SK-N-SH (cell line): ENCODE measurements around the gene RNFT2. TPM values are rescaled to one million over a fixed set of nuclear protein-coding genes. Genes with fewer than 3 reads are reported as not detected.

ENCODE experiments used
- CTCF ChIA-PET: fragments of 300-600, 350-600 bp; formaldehyde crosslinking; extraction: SDS; loops from one replicate; lab custom pipeline; 2021; lab: Yijun Ruan, JAX
- POLR2A ChIA-PET: fragments of 350-600 bp; sonication (Branson Sonifier 250); formaldehyde crosslinking; extraction: SDS; loops from one replicate; lab custom pipeline; 2020; ENCODE audit warnings: antibody characterized with exemption, inconsistent platforms; lab: Yijun Ruan, JAX
- DNase-seq: peaks from one replicate; pipeline ENCODE4 v3.0.0; 2012
- H2AFZ ChIP-seq: fragments of 200-600 bp; sonication (generic); 2 replicates; pipeline ENCODE4 v1.8.1; 2016; ENCODE audit warnings: antibody characterized with exemption, mild to moderate bottlenecking, low read depth
- H3F3A ChIP-seq: fragments of 200-600 bp; sonication (generic); replicated peaks from 2 replicates; pipeline ENCODE3; 2016; ENCODE audit warnings: antibody characterized with exemption, mild to moderate bottlenecking; ENCODE audit not compliant: insufficient read depth
- H3K27ac ChIP-seq, 2 experiments: fragments of 200-500 bp in 1 of 2; fragments of 200-600 bp in 1 of 2; sonication (Bioruptor generic) in 1 of 2; sonication (generic), shearing (Covaris generic) in 1 of 2; 2 replicates each; pipeline versions ENCODE4 v1.5.1 to v1.6.1; 2014 to 2016; ENCODE audit warnings: low read depth in 2 of 2, inconsistent platforms in 1 of 2, low read length in 1 of 2, mild to moderate bottlenecking in 1 of 2, mixed read lengths in 1 of 2
- H3K27me3 ChIP-seq: fragments of 200-600 bp; sonication (generic), shearing (Covaris generic); 2 replicates; pipeline ENCODE4 v1.6.1; 2016; ENCODE audit warnings: mixed run types; ENCODE audit not compliant: insufficient read depth
- H3K36me3 ChIP-seq, 2 experiments: fragments of 200-500 bp in 1 of 2; fragments of 200-600 bp in 1 of 2; sonication (Bioruptor generic) in 1 of 2; sonication (generic) in 1 of 2; replicated peaks in 1 of 2; 2 replicates each; pipeline versions ENCODE3 to v1.5.1; 2014 to 2016; ENCODE audit warnings: low read length in 1 of 2, mild to moderate bottlenecking in 1 of 2; ENCODE audit not compliant: insufficient read depth in 2 of 2, control insufficient read depth in 1 of 2
- H3K4me1 ChIP-seq, 2 experiments: fragments of 200-500 bp in 1 of 2; fragments of 200-600 bp in 1 of 2; sonication (Bioruptor generic) in 1 of 2; sonication (generic), shearing (Covaris generic) in 1 of 2; 2 replicates each; pipeline versions ENCODE4 v1.5.1 to v1.6.1; 2014 to 2016; ENCODE audit warnings: low read depth in 1 of 2, low read length in 1 of 2, mixed run types in 1 of 2; ENCODE audit not compliant: insufficient read depth in 2 of 2, control insufficient read depth in 1 of 2
- H3K4me2 ChIP-seq: fragments of 200-600 bp; sonication (generic), shearing (Covaris generic); 2 replicates; pipeline ENCODE4 v1.6.1; 2017; ENCODE audit warnings: mixed run types
- H3K4me3 ChIP-seq, 2 experiments: fragments of 200-500 bp in 1 of 2; fragments of 200-600 bp in 1 of 2; sonication (Bioruptor generic) in 1 of 2; sonication (generic), shearing (Covaris generic) in 1 of 2; 2 replicates each; pipeline versions ENCODE4 v1.5.1 to v1.8.1; 2014 to 2016; ENCODE audit warnings: low read depth in 2 of 2, inconsistent platforms in 1 of 2, low read length in 1 of 2, mild to moderate bottlenecking in 1 of 2, mixed read lengths in 1 of 2, moderate library complexity in 1 of 2
- H3K79me2 ChIP-seq: fragments of 200-600 bp; sonication (generic); 2 replicates; pipeline ENCODE4 v1.8.1; 2017; ENCODE audit warnings: mild to moderate bottlenecking; ENCODE audit not compliant: insufficient read depth
- H3K9ac ChIP-seq: fragments of 200-600 bp; sonication (generic); 2 replicates; pipeline ENCODE4 v1.6.1; 2017; ENCODE audit warnings: mixed run types
- H3K9me2 ChIP-seq: fragments of 200-600 bp; sonication (generic); 2 replicates; pipeline ENCODE4 v1.6.1; 2017; ENCODE audit warnings: mixed run types
- H3K9me3 ChIP-seq: fragments of 200-600 bp; sonication (generic); 2 replicates; pipeline ENCODE4 v1.6.1; 2017; ENCODE audit warnings: mixed run types, mild to moderate bottlenecking, moderate library complexity
- H4K20me1 ChIP-seq: fragments of 200-600 bp; sonication (generic); 2 replicates; pipeline ENCODE4 v1.6.1; 2017; ENCODE audit warnings: mild to moderate bottlenecking, mixed run types; ENCODE audit not compliant: insufficient read depth
- CHD2 ChIP-seq: fragments of 150-350 bp; IDR thresholded peaks from 2 replicates; pipeline ENCODE4 v1.6.1; 2018; ENCODE audit warnings: low read length; ENCODE audit not compliant: partially characterized antibody
- CTCF ChIP-seq: fragments of 200-600 bp; sonication (generic); IDR thresholded peaks from 2 replicates; pipeline ENCODE4 v1.6.1; 2017; ENCODE audit warnings: antibody characterized with exemption, mild to moderate bottlenecking, moderate library complexity
- EP300 ChIP-seq, 2 experiments: IDR thresholded peaks; 2 replicates each; pipeline versions ENCODE4 v1.4.0 to v1.6.1; 2012; ENCODE audit warnings: borderline replicate concordance in 1 of 2, low read depth in 1 of 2, low read length in 1 of 2
- FOSL2 ChIP-seq: IDR thresholded peaks from 2 replicates; pipeline ENCODE4 v1.4.0; 2012; ENCODE audit warnings: low read depth, mild to moderate bottlenecking, moderate library complexity, borderline replicate concordance
- FOXM1 ChIP-seq: IDR thresholded peaks from 2 replicates; pipeline ENCODE4 v1.4.0; 2012; ENCODE audit warnings: low read depth, mild to moderate bottlenecking
- GATA2 ChIP-seq: sonication (generic); formaldehyde crosslinking; IDR thresholded peaks from 2 replicates; pipeline ENCODE4 v1.5.0; 2020; ENCODE audit warnings: mild to moderate bottlenecking, missing genetic modification reagents
- MAX ChIP-seq: IDR thresholded peaks from 2 replicates; pipeline ENCODE4 v1.4.0; 2012; ENCODE audit warnings: low read depth
- NRF1 ChIP-seq: IDR thresholded peaks from 2 replicates; pipeline ENCODE4 v1.6.1; 2012; ENCODE audit warnings: low read depth, mild to moderate bottlenecking, low read length
- RCOR1 ChIP-seq: fragments of 150-350 bp; IDR thresholded peaks from 2 replicates; pipeline ENCODE4 v1.6.1; 2017; ENCODE audit warnings: antibody characterized with exemption, low read length
- RFX5 ChIP-seq: IDR thresholded peaks from 2 replicates; pipeline ENCODE4 v1.6.1; 2012; ENCODE audit warnings: mild to moderate bottlenecking, improper control_type of control experiment, low read length
- RXRA ChIP-seq: IDR thresholded peaks from 2 replicates; pipeline ENCODE4 v1.4.0; 2012; ENCODE audit warnings: low read depth, mild to moderate bottlenecking, borderline replicate concordance
- TAF1 ChIP-seq: IDR thresholded peaks from 2 replicates; pipeline ENCODE4 v1.6.1; 2012; ENCODE audit warnings: low read depth, mild to moderate bottlenecking, low read length, moderate library complexity, borderline replicate concordance
- TCF12 ChIP-seq: IDR thresholded peaks from 2 replicates; pipeline ENCODE4 v1.4.0; 2012
- TEAD4 ChIP-seq: IDR thresholded peaks from 2 replicates; pipeline ENCODE4 v1.4.0; 2012; ENCODE audit warnings: mild to moderate bottlenecking, borderline replicate concordance; ENCODE audit not compliant: insufficient read depth
- USF2 ChIP-seq: fragments of 150-350 bp; IDR thresholded peaks from 2 replicates; pipeline ENCODE4 v1.6.1; 2017; ENCODE audit warnings: antibody characterized with exemption, low read length, low read depth, borderline replicate concordance
- ZBTB33 ChIP-seq: IDR thresholded peaks from 2 replicates; pipeline ENCODE4 v1.4.0; 2012; ENCODE audit warnings: low read depth, borderline replicate concordance
- WGBS: methylation state at CpG from one replicate; pipeline ENCODE4 v1.1.6; 2017; ENCODE audit warnings: low lambda C conversion rate; 5-methylcytosine and 5-hydroxymethylcytosine counted together
- polyA plus RNA-seq, 3 experiments: library from polyadenylated mRNA; depleted of rRNA; stranded (reverse); fragments of >200 nt; gene quantifications; 2 replicates each; pipeline ENCODE4 v1.2.3, GENCODE V29; 2012

Gene RNFT2
- polyA plus RNA-seq, 1 of the 3 experiments (the other 2 are of a cell fraction) = 3.8 TPM

- Histone ChIP-seq H3K9ac (no peak overlapping the region), H3K9me2 (no peaks in the 10 kb centered on the region), H3K9me3 (no peaks in the 10 kb centered on the region), H3K79me2 (no peaks in the 10 kb centered on the region), H3K27me3 (no peaks in the 10 kb centered on the region)
- 100% methylated on average over 3 of the region's 3 CpGs for WGBS
- CTCF ChIA-PET = no interaction called here
- DNase-seq = no peak
- no peak for TF ChIP-seq MAX
- no peak for TF ChIP-seq TEAD4
- TF ChIP-seq RFX5 = no peak
- no peak for TF ChIP-seq TAF1
- TF ChIP-seq NRF1 = no peak
- no peak for TF ChIP-seq FOXM1
- no peak for TF ChIP-seq RCOR1
- TF ChIP-seq CTCF = no peak
- no peak for TF ChIP-seq EP300 (IDR thresholded peaks at IDR 0.05; ENCODE audit: borderline replicate concordance in 1 of 2, low read depth in 1 of 2, low read length in 1 of 2)
- TF ChIP-seq GATA2 (CRISPR knock-in tag) = no peak
- no peak for TF ChIP-seq FOSL2
- TF ChIP-seq RXRA = no peak
- no peak for TF ChIP-seq USF2
- no peak for TF ChIP-seq TCF12
- no peak for TF ChIP-seq ZBTB33
- TF ChIP-seq CHD2 = no peak
- TF ChIP-seq, all 33 proteins: peak for 0
- POLR2A ChIA-PET = no interaction called here
- Histone ChIP-seq H3K4me1 (no peaks in the 10 kb centered on the region), H3F3A (no peaks in the 10 kb centered on the region), H3K36me3 (no peaks in the 10 kb centered on the region), H3K4me2 (no peak overlapping the region), H2AFZ (no peak overlapping the region), H3K4me3 (no peak overlapping the region), H4K20me1 (no peaks in the 10 kb centered on the region), H3K27ac (no peak overlapping the region)
Observed at GRCh38 chr12:116766285-116766684, 28.2 kb downstream of the RNFT2 start.
